Measurements from ENCODE around the gene MYRIP. TPM values are rescaled to one million over a fixed set of nuclear protein-coding genes. Genes with fewer than 3 reads are reported as not detected.
A peak's percentile ranks its signal among the peaks of the same experiment; 100 is the strongest.

The MYRIP gene
- total and polyA plus RNA-seq, 4 donors, result 0.98 to 11.7 (median 6.8) TPM

DNA sequence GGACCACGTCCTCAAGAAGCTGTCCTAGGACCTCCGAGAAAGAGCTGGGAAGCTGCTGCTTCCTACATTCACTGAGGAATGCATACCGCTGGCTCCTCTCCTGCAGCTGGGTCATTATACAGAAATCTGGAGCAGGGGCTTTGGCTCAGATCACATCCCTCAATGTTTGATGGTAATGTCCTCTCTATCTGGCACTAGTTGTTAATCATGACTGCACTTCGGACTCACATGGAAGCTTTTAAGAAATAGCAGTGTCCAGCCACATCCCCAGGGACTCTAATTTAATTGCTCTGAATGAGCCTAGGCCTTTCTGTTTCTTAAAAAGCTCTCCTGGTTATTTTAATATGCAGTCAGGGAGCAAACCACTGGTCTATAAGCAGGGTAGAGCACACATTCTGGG lies 25.7 kb upstream of the MYRIP start:
- H3K36me3 ChIP-seq (ENCODE audit: control insufficient read depth in 4 of 4, insufficient read depth in 3 of 4, low read depth in 1 of 4, low read length in 3 of 4), result no peaks in the 10 kb centered on the region
- peaks cover 8 to 43% (median 27%) of the 10 kb centered on the region in 4 donors for H3K4me1 ChIP-seq (ENCODE audit: control insufficient read depth in 4 of 4, insufficient read depth in 4 of 4, low read length in 3 of 4)
- no peak overlapping the region for H3K9ac ChIP-seq (ENCODE audit: low read depth in 1 of 2, low read length in 2 of 2)
- WGBS, result 79% methylated on average over 4 of the region's 4 CpGs
- DNase-seq (ENCODE audit: low spot score), result no peak
- H3K27ac ChIP-seq (ENCODE audit: low read depth in 1 of 2, low read length in 2 of 2), result peak overlapping the region in 1 of 2 donors; percentile 12
- no peaks in the 10 kb centered on the region for H3K9me3 ChIP-seq (ENCODE audit: control insufficient read depth in 4 of 4, low read length in 3 of 4)
- no peak overlapping the region for H3K4me3 ChIP-seq (ENCODE audit: low read depth in 1 of 3, low read length in 3 of 3)
- no peaks in the 10 kb centered on the region for H3K27me3 ChIP-seq (ENCODE audit: control insufficient read depth in 4 of 4, insufficient read depth in 4 of 4, low read length in 3 of 4)
- TF ChIP-seq, protein P1, sequence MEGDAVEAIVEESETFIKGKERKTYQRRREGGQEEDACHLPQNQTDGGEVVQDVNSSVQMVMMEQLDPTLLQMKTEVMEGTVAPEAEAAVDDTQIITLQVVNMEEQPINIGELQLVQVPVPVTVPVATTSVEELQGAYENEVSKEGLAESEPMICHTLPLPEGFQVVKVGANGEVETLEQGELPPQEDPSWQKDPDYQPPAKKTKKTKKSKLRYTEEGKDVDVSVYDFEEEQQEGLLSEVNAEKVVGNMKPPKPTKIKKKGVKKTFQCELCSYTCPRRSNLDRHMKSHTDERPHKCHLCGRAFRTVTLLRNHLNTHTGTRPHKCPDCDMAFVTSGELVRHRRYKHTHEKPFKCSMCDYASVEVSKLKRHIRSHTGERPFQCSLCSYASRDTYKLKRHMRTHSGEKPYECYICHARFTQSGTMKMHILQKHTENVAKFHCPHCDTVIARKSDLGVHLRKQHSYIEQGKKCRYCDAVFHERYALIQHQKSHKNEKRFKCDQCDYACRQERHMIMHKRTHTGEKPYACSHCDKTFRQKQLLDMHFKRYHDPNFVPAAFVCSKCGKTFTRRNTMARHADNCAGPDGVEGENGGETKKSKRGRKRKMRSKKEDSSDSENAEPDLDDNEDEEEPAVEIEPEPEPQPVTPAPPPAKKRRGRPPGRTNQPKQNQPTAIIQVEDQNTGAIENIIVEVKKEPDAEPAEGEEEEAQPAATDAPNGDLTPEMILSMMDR (IDR thresholded peaks at IDR 0.05; ENCODE audit: low read depth, low read length, missing input control), result no peak
- TF ChIP-seq RXRA (IDR thresholded peaks at IDR 0.05), result no peak
- TF ChIP-seq JUND (IDR thresholded peaks at IDR 0.05), result no peak
- TF ChIP-seq HNF4A (conservative IDR thresholded peaks at IDR 0.05), result no peak
- TF ChIP-seq GABPA (IDR thresholded peaks at IDR 0.05 in 1 of 2, conservative IDR thresholded peaks at IDR 0.05 in 1 of 2), result no peak
- TF ChIP-seq, protein P2, sequence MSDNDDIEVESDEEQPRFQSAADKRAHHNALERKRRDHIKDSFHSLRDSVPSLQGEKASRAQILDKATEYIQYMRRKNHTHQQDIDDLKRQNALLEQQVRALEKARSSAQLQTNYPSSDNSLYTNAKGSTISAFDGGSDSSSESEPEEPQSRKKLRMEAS (IDR thresholded peaks at IDR 0.05), result no peak
- TF ChIP-seq EGR1 (IDR thresholded peaks at IDR 0.05; ENCODE audit: low read depth in 2 of 2), result no peak
- TF ChIP-seq, protein P3, sequence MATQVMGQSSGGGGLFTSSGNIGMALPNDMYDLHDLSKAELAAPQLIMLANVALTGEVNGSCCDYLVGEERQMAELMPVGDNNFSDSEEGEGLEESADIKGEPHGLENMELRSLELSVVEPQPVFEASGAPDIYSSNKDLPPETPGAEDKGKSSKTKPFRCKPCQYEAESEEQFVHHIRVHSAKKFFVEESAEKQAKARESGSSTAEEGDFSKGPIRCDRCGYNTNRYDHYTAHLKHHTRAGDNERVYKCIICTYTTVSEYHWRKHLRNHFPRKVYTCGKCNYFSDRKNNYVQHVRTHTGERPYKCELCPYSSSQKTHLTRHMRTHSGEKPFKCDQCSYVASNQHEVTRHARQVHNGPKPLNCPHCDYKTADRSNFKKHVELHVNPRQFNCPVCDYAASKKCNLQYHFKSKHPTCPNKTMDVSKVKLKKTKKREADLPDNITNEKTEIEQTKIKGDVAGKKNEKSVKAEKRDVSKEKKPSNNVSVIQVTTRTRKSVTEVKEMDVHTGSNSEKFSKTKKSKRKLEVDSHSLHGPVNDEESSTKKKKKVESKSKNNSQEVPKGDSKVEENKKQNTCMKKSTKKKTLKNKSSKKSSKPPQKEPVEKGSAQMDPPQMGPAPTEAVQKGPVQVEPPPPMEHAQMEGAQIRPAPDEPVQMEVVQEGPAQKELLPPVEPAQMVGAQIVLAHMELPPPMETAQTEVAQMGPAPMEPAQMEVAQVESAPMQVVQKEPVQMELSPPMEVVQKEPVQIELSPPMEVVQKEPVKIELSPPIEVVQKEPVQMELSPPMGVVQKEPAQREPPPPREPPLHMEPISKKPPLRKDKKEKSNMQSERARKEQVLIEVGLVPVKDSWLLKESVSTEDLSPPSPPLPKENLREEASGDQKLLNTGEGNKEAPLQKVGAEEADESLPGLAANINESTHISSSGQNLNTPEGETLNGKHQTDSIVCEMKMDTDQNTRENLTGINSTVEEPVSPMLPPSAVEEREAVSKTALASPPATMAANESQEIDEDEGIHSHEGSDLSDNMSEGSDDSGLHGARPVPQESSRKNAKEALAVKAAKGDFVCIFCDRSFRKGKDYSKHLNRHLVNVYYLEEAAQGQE (IDR thresholded peaks at IDR 0.05), result no peak
- no peak for TF ChIP-seq FOXA2 (IDR thresholded peaks at IDR 0.05)
- TF ChIP-seq, protein P4, sequence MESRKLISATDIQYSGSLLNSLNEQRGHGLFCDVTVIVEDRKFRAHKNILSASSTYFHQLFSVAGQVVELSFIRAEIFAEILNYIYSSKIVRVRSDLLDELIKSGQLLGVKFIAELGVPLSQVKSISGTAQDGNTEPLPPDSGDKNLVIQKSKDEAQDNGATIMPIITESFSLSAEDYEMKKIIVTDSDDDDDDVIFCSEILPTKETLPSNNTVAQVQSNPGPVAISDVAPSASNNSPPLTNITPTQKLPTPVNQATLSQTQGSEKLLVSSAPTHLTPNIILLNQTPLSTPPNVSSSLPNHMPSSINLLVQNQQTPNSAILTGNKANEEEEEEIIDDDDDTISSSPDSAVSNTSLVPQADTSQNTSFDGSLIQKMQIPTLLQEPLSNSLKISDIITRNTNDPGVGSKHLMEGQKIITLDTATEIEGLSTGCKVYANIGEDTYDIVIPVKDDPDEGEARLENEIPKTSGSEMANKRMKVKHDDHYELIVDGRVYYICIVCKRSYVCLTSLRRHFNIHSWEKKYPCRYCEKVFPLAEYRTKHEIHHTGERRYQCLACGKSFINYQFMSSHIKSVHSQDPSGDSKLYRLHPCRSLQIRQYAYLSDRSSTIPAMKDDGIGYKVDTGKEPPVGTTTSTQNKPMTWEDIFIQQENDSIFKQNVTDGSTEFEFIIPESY (IDR thresholded peaks at IDR 0.05), result no peak
- TF ChIP-seq, protein P5, sequence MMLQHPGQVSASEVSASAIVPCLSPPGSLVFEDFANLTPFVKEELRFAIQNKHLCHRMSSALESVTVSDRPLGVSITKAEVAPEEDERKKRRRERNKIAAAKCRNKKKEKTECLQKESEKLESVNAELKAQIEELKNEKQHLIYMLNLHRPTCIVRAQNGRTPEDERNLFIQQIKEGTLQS (IDR thresholded peaks at IDR 0.05), result no peak
- TF ChIP-seq TAF1 (conservative IDR thresholded peaks at IDR 0.05), result no peak
- TF ChIP-seq RAD21 (IDR thresholded peaks at IDR 0.05), result no peak
- no peak for TF ChIP-seq YY1 (IDR thresholded peaks at IDR 0.05)
- no peak for TF ChIP-seq SP1 (IDR thresholded peaks at IDR 0.05)
- TF ChIP-seq NR2F2 (IDR thresholded peaks at IDR 0.05), result no peak
- no peak for TF ChIP-seq FOXA1 (IDR thresholded peaks at IDR 0.05)
- TF ChIP-seq HNF4G (IDR thresholded peaks at IDR 0.05), result no peak

All from liver (tissue), 9 donors.